CD4-positive, alpha-beta T cell treated with Interleukin-6 at 100 ng/mL for 8 hours (primary cell): ENCODE data around the gene SGF29.
"Not testable (repeated sequence)": the region's sequence is repeated elsewhere in the genome, so short reads cannot be mapped to it uniquely, and the experiment has no call there.

ENCODE experiments used
- DNase-seq: peaks from one replicate; pipeline ENCODE4 v3.0.0-alpha.2; 2020; ENCODE audit warnings: mixed read lengths, low spot score

The SGF29 gene

GRCh38 chr16:28532940-28533647 lies 20.6 kb upstream of the SGF29 start:
- DNase-seq = no peak

- peak; percentile 38 for DNase-seq
Observed at GRCh38 chr16:28534542-28535373, 19.0 kb upstream of the SGF29 start.

- no peak for DNase-seq
Observed at GRCh38 chr16:28537076-28537475, 16.6 kb upstream of the SGF29 start.

- DNase-seq = no peak
Observed at GRCh38 chr16:28537964-28538732, 15.6 kb upstream of the SGF29 start.

GRCh38 chr16:28538733-28539596 lies 14.8 kb upstream of the SGF29 start, which contains the start of gene NUPR1:
Gene NUPR1, minus strand, starts transcription at chr16:28538974. Its CDS starts 67 bp downstream, at chr16:28538907.
- no peak for DNase-seq

GRCh38 chr16:28540346-28540745 lies 13.4 kb upstream of the SGF29 start:
- DNase-seq = no peak

- DNase-seq = no peak
Observed at GRCh38 chr16:28542646-28543045, 11.1 kb upstream of the SGF29 start.

- DNase-seq = no peak
Observed at GRCh38 chr16:28543072-28543471, 10.6 kb upstream of the SGF29 start.

- DNase-seq = no peak
Observed at GRCh38 chr16:28544998-28545397, 8.7 kb upstream of the SGF29 start.

- not testable (repeated sequence) for DNase-seq
Observed at GRCh38 chr16:28545964-28546363, 7.8 kb upstream of the SGF29 start.

GRCh38 chr16:28546626-28547025 lies 7.1 kb upstream of the SGF29 start:
- DNase-seq = no peak

GRCh38 chr16:28548306-28548802 lies 5.4 kb upstream of the SGF29 start:
- no peak for DNase-seq

GRCh38 chr16:28549301-28549899 lies 4.3 kb upstream of the SGF29 start:
- DNase-seq = peak; percentile 31

- DNase-seq = no peak
Observed at GRCh38 chr16:28554634-28555423, 1.1 kb downstream of the SGF29 start.

GRCh38 chr16:28555561-28555960 lies 1.8 kb downstream of the SGF29 start:
- DNase-seq = no peak

- no peak for DNase-seq
Observed at GRCh38 chr16:28556914-28557320, 3.2 kb downstream of the SGF29 start.

GRCh38 chr16:28558456-28558855 lies 4.7 kb downstream of the SGF29 start:
- DNase-seq = no peak

GRCh38 chr16:28561557-28562187 lies 8.0 kb downstream of the SGF29 start:
- DNase-seq = no peak

- DNase-seq = no peak
Observed at GRCh38 chr16:28562199-28562598, 8.5 kb downstream of the SGF29 start.

GRCh38 chr16:28563218-28563617 lies 9.5 kb downstream of the SGF29 start:
- DNase-seq = no peak
